Neuronal stem cell (in vitro differentiated cells): Measurements from ENCODE around the gene THSD7A.

Experiments
- DNase-seq: peaks from one replicate; pipeline ENCODE4 v3.0.0-alpha.2; 2013; ENCODE audit warnings: low spot score
- H2AFZ ChIP-seq: one replicate; pipeline ENCODE4 v1.6.1; 2013; ENCODE audit warnings: mild to moderate bottlenecking, low read length, inconsistent platforms
- H2AK5ac ChIP-seq: 2 replicates; pipeline ENCODE4 v1.6.1; 2013; ENCODE audit warnings: low read depth, mild to moderate bottlenecking, inconsistent platforms, low read length, moderate library complexity, mixed read lengths
- H2BK120ac ChIP-seq: 2 replicates; pipeline ENCODE4 v1.6.1; 2013; ENCODE audit warnings: low read depth, mild to moderate bottlenecking, inconsistent platforms, low read length, moderate library complexity, mixed read lengths
- H2BK12ac ChIP-seq: one replicate; pipeline ENCODE4 v1.6.1; 2013; ENCODE audit warnings: low read length, inconsistent platforms
- H2BK15ac ChIP-seq: 2 replicates; pipeline ENCODE4 v1.6.1; 2013; ENCODE audit warnings: mild to moderate bottlenecking, low read length, inconsistent platforms, mixed read lengths
- H2BK5ac ChIP-seq: one replicate; pipeline ENCODE4 v1.6.1; 2013; ENCODE audit warnings: inconsistent platforms, mild to moderate bottlenecking, low read length, moderate library complexity
- H3K14ac ChIP-seq: one replicate; pipeline ENCODE4 v1.6.1; 2013; ENCODE audit warnings: low read length, inconsistent platforms
- H3K18ac ChIP-seq: 2 replicates; pipeline ENCODE4 v1.6.1; 2013; ENCODE audit warnings: low read length, inconsistent platforms
- H3K23ac ChIP-seq: 2 replicates; pipeline ENCODE4 v1.6.1; 2013; ENCODE audit warnings: low read depth, mild to moderate bottlenecking, mixed read lengths, low read length, inconsistent platforms; ENCODE audit not compliant: poor library complexity
- H3K27ac ChIP-seq: replicated peaks from 3 replicates; pipeline ENCODE4 v1.5.1; 2013; ENCODE audit warnings: low read length, inconsistent platforms
- H3K27me3 ChIP-seq, 3 experiments: 2 replicates each; pipeline ENCODE4 v1.6.1; 2013; ENCODE audit warnings: low read length in 3 of 3, mild to moderate bottlenecking in 2 of 3, inconsistent platforms in 1 of 3, low read depth in 1 of 3, mixed read lengths in 1 of 3, moderate library complexity in 1 of 3; ENCODE audit not compliant: control insufficient read depth in 3 of 3, insufficient read depth in 3 of 3
- H3K36me3 ChIP-seq, 2 donors: replicated peaks in 1 of 2; 2 replicates each; pipeline ENCODE4 v1.6.1; 2013; ENCODE audit warnings: low read length in 2 of 2; ENCODE audit not compliant: control insufficient read depth in 2 of 2, insufficient read depth in 2 of 2
- H3K4ac ChIP-seq: 2 replicates; pipeline ENCODE4 v1.6.1; 2013; ENCODE audit warnings: inconsistent platforms, mild to moderate bottlenecking, low read length, moderate library complexity
- H3K4me1 ChIP-seq, 2 donors: 1 replicate in 1 of 2; 2 replicates in 1 of 2; pipeline ENCODE4 v1.6.1; 2013; ENCODE audit warnings: low read length in 2 of 2, low read depth in 1 of 2; ENCODE audit not compliant: control insufficient read depth in 2 of 2, insufficient read depth in 1 of 2
- H3K4me2 ChIP-seq: one replicate; pipeline ENCODE4 v1.6.1; 2013; ENCODE audit warnings: mild to moderate bottlenecking, low read length, inconsistent platforms; ENCODE audit not compliant: insufficient read depth, poor library complexity, severe bottlenecking
- H3K4me3 ChIP-seq, 2 donors: 2 replicates each; pipeline ENCODE4 v1.5.1; 2013; ENCODE audit warnings: low read length in 2 of 2, mild to moderate bottlenecking in 2 of 2, inconsistent platforms in 1 of 2, moderate library complexity in 1 of 2
- H3K79me1 ChIP-seq: one replicate; pipeline ENCODE4 v1.6.1; 2013; ENCODE audit warnings: low read depth, mild to moderate bottlenecking, inconsistent platforms, low read length, moderate library complexity
- H3K9ac ChIP-seq: one replicate; pipeline ENCODE4 v1.6.1; 2013; ENCODE audit warnings: mild to moderate bottlenecking, low read depth, low read length, inconsistent platforms; ENCODE audit not compliant: poor library complexity
- H3K9me3 ChIP-seq, 2 donors: replicated peaks in 1 of 2; 2 replicates each; pipeline versions ENCODE3 to v1.6.1; 2013; ENCODE audit warnings: low read length in 2 of 2, mild to moderate bottlenecking in 2 of 2, inconsistent platforms in 1 of 2, low read depth in 1 of 2, mixed read lengths in 1 of 2, moderate library complexity in 1 of 2; ENCODE audit not compliant: control insufficient read depth in 2 of 2, insufficient read depth in 1 of 2
- H4K8ac ChIP-seq: one replicate; pipeline ENCODE4 v1.6.1; 2013; ENCODE audit warnings: low read depth, mild to moderate bottlenecking, inconsistent platforms, low read length, moderate library complexity
- H4K91ac ChIP-seq: one replicate; pipeline ENCODE4 v1.6.1; 2013; ENCODE audit warnings: low read length, low read depth, mild to moderate bottlenecking, inconsistent platforms; ENCODE audit not compliant: poor library complexity
- WGBS, 2 donors: extraction: QIAGEN DNeasy Blood & Tissue Kit; methylation state at CpG; one replicate each; pipeline ENCODE4 v1.1.7; 2013; ENCODE audit warnings: missing lambda C conversion rate in 2 of 2, mixed read lengths in 1 of 2; ENCODE audit not compliant: insufficient read length in 2 of 2, insufficient replicate concordance in 1 of 2; ENCODE audit errors: extremely low coverage in 2 of 2; 5-methylcytosine and 5-hydroxymethylcytosine counted together

THSD7A gene

GRCh38 chr7:11533229-11533820, 298.7 kb downstream of the THSD7A start:
- Histone ChIP-seq H3K23ac (no peak overlapping the region), H2BK5ac (no peak overlapping the region), H3K27me3 (no peaks in the 10 kb centered on the region), H2BK12ac (no peak overlapping the region), H3K9ac (no peak overlapping the region), H2BK120ac (no peak overlapping the region), H3K27ac (no peak overlapping the region), H3K18ac (no peak overlapping the region), H4K8ac (no peak overlapping the region), H2BK15ac (no peak overlapping the region), H3K14ac (no peak overlapping the region), H2AK5ac (no peak overlapping the region), H3K4me3 (no peak overlapping the region), H3K79me1 (no peaks in the 10 kb centered on the region), H3K36me3 (no peaks in the 10 kb centered on the region), H3K4me1 (no peaks in the 10 kb centered on the region), H3K9me3 (peaks cover 0 to 7% of the 10 kb centered on the region in 2 donors), H2AFZ (no peak overlapping the region), H4K91ac (no peak overlapping the region), H3K4me2 (no peak overlapping the region), H3K4ac (no peak overlapping the region)
- WGBS, 2 donors = no CpG with 5 or more reads among the region's 3 CpGs
- DNase-seq = no peak

DNA sequence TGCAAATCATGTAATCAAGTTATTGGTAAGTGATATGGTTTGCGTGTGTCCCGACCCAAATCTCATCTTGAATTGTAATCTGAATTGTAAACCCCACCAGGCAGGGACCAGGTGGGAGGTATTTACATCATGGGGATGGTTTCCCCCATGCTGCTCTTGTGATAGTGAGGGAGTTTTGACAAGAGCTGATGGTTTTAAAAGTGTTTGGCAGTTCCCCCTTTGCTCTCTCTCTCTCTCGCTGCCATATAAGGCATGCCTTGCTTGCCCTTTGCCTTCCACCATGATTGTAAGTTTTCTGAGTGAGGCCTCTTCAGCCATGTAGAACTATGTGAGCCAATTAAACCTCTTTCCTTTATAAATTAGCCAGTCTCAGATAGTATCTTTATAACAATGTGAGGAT, 302.6 kb downstream of the THSD7A start:
- Histone ChIP-seq H2BK120ac (no peak overlapping the region), H3K36me3 (no peaks in the 10 kb centered on the region), H3K4ac (no peak overlapping the region), H3K4me1 (peaks cover 0 to 7% of the 10 kb centered on the region in 2 donors), H3K9ac (no peak overlapping the region), H2AFZ (no peak overlapping the region), H4K8ac (no peak overlapping the region), H3K9me3 (peaks cover 0 to 6% of the 10 kb centered on the region in 2 donors), H2BK15ac (no peak overlapping the region), H3K18ac (no peak overlapping the region), H3K14ac (no peak overlapping the region), H2AK5ac (no peak overlapping the region), H4K91ac (no peak overlapping the region), H2BK12ac (no peak overlapping the region), H2BK5ac (no peak overlapping the region), H3K4me3 (no peak overlapping the region), H3K79me1 (no peaks in the 10 kb centered on the region), H3K27me3 (no peaks in the 10 kb centered on the region), H3K4me2 (no peak overlapping the region), H3K23ac (no peak overlapping the region), H3K27ac (no peak overlapping the region)
- no peak for DNase-seq
- no CpG with 5 or more reads among the region's 3 CpGs for WGBS, 2 donors

- no peak overlapping the region for H3K4me2 ChIP-seq
- no peak overlapping the region for H2BK12ac ChIP-seq
- peaks cover 2 to 16% of the 10 kb centered on the region in 2 donors for H3K4me1 ChIP-seq
- no peak for DNase-seq
- no peak overlapping the region for H3K9ac ChIP-seq
- no peaks in the 10 kb centered on the region for H3K27me3 ChIP-seq
- WGBS, 2 donors = no CpG with 5 or more reads among the region's 2 CpGs
- no peaks in the 10 kb centered on the region for H3K79me1 ChIP-seq
- no peak overlapping the region for H3K4me3 ChIP-seq
- H2AFZ ChIP-seq = no peak overlapping the region
- no peak overlapping the region for H3K23ac ChIP-seq
- H2BK15ac ChIP-seq = no peak overlapping the region
- no peak overlapping the region for H2BK120ac ChIP-seq
- H3K27ac ChIP-seq = no peak overlapping the region
- peaks cover 0 to 6% of the 10 kb centered on the region in 2 donors for H3K9me3 ChIP-seq
- no peak overlapping the region for H3K18ac ChIP-seq
- H3K4ac ChIP-seq = no peak overlapping the region
- H4K91ac ChIP-seq = no peak overlapping the region
- no peaks in the 10 kb centered on the region for H3K36me3 ChIP-seq
- no peak overlapping the region for H4K8ac ChIP-seq
- H3K14ac ChIP-seq = no peak overlapping the region
- no peak overlapping the region for H2BK5ac ChIP-seq
- H2AK5ac ChIP-seq = no peak overlapping the region
Observed at GRCh38 chr7:11527707-11528106, 304.3 kb downstream of the THSD7A start.

GRCh38 chr7:11524476-11525397, 307.3 kb downstream of the THSD7A start:
- no peak overlapping the region for H2BK15ac ChIP-seq

More at GRCh38 chr7:11524476-11525397, 307.3 kb downstream of the THSD7A start:
- Histone ChIP-seq H3K14ac (no peak overlapping the region), H2AK5ac (no peak overlapping the region), H3K36me3 (no peaks in the 10 kb centered on the region), H4K8ac (no peak overlapping the region), H3K4me1 (peaks cover 2 to 18% of the 10 kb centered on the region in 2 donors), H3K79me1 (no peaks in the 10 kb centered on the region), H2BK12ac (no peak overlapping the region), H3K18ac (no peak overlapping the region), H3K23ac (no peak overlapping the region), H3K9ac (no peak overlapping the region), H2AFZ (peak overlapping the region; percentile 73), H3K4me3 (peak overlapping the region in 1 of 2 donors; percentile 14), H2BK5ac (no peak overlapping the region), H3K4me2 (no peak overlapping the region), H3K9me3 (peaks cover 0 to 6% of the 10 kb centered on the region in 2 donors), H2BK120ac (no peak overlapping the region), H3K27me3 (no peaks in the 10 kb centered on the region), H3K4ac (no peak overlapping the region), H4K91ac (no peak overlapping the region), H3K27ac (no peak overlapping the region)
- DNase-seq = no peak
- WGBS, 2 donors = no CpG with 5 or more reads among the region's 5 CpGs
